Forelimb muscle (tissue), 1 donor: Measurements from ENCODE around the gene C15orf39. TPM values are rescaled to one million over a fixed set of nuclear protein-coding genes. Genes with fewer than 3 reads are reported as not detected.

Source experiments
- polyA plus RNA-seq: library from polyadenylated mRNA; unstranded; fragments of 120-200 nt; gene quantifications from one replicate; pipeline ENCODE4 v1.2.1, GENCODE V29; 2013; ENCODE audit not compliant: insufficient read length

The C15orf39 gene
- polyA plus RNA-seq, 1 donor, result 8.0 TPM

Other genes starting within 250 kb of the C15orf39 start
- 0.75 TPM for gene RPP25, start 245.1 kb upstream of the C15orf39 start, polyA plus RNA-seq
- 4.8 TPM for gene SCAMP5, start 206.3 kb upstream of the C15orf39 start, polyA plus RNA-seq
- gene PPCDC, start 178.3 kb upstream of the C15orf39 start, polyA plus RNA-seq, result 6.1 TPM
- gene GOLGA6C, start 56.5 kb downstream of the C15orf39 start, polyA plus RNA-seq, result not detected
- 0.30 TPM for gene GOLGA6D, start 81.0 kb downstream of the C15orf39 start, polyA plus RNA-seq
- 40.8 TPM for gene COMMD4, start 134.2 kb downstream of the C15orf39 start, polyA plus RNA-seq
- gene NEIL1, start 145.2 kb downstream of the C15orf39 start, polyA plus RNA-seq, result 8.2 TPM
- 105 TPM for gene MAN2C1, start 166.7 kb downstream of the C15orf39 start, polyA plus RNA-seq
- 28.2 TPM for gene SIN3A, start 249.8 kb downstream of the C15orf39 start, polyA plus RNA-seq